Measurements from ENCODE around the gene TMEM207.
"Not testable (repeated sequence)": the region's sequence is repeated elsewhere in the genome, so short reads cannot be mapped to it uniquely, and the experiment has no call there.

The TMEM207 gene

GRCh38 chr3:190449801-190450200 lies at the start of gene TMEM207:
Gene TMEM207, minus strand, starts transcription at chr3:190449901. Its CDS starts 92 bp downstream, at chr3:190449809.
- no peak for FAIRE-seq

GRCh38 chr3:190499122-190499521 lies 49.4 kb upstream of the TMEM207 start:
- FAIRE-seq, result no peak

GRCh38 chr3:190498293-190498692 lies 48.6 kb upstream of the TMEM207 start:
- FAIRE-seq, result no peak

- FAIRE-seq, result no peak
Observed at GRCh38 chr3:190497811-190498210, 48.1 kb upstream of the TMEM207 start.

- FAIRE-seq, result no peak
Observed at GRCh38 chr3:190496859-190497258, 47.2 kb upstream of the TMEM207 start.

- FAIRE-seq, result no peak
Observed at GRCh38 chr3:190495796-190496195, 46.1 kb upstream of the TMEM207 start.

- FAIRE-seq, result no peak
Observed at GRCh38 chr3:190495354-190495753, 45.7 kb upstream of the TMEM207 start.

GRCh38 chr3:190494907-190495306 lies 45.2 kb upstream of the TMEM207 start:
- no peak for FAIRE-seq

GRCh38 chr3:190492966-190493365 lies 43.3 kb upstream of the TMEM207 start:
- FAIRE-seq, result no peak

GRCh38 chr3:190492129-190492528 lies 42.4 kb upstream of the TMEM207 start:
- FAIRE-seq, result no peak

- no peak for FAIRE-seq
Observed at GRCh38 chr3:190491533-190492054, 41.9 kb upstream of the TMEM207 start.

- no peak for FAIRE-seq
Observed at GRCh38 chr3:190486908-190487607, 37.4 kb upstream of the TMEM207 start.

- FAIRE-seq, result no peak
Observed at GRCh38 chr3:190486533-190486864, 36.8 kb upstream of the TMEM207 start.

GRCh38 chr3:190485830-190486532 lies 36.3 kb upstream of the TMEM207 start:
- peak; percentile 48 for FAIRE-seq

GRCh38 chr3:190481779-190482178 lies 32.1 kb upstream of the TMEM207 start:
- FAIRE-seq, result no peak

- FAIRE-seq, result not testable (repeated sequence)
Observed at GRCh38 chr3:190473261-190473660, 23.6 kb upstream of the TMEM207 start.

GRCh38 chr3:190467922-190468321 lies 18.2 kb upstream of the TMEM207 start:
- no peak for FAIRE-seq

- no peak for FAIRE-seq
Observed at GRCh38 chr3:190458040-190458439, 8.3 kb upstream of the TMEM207 start.

GRCh38 chr3:190456770-190457169 lies 7.1 kb upstream of the TMEM207 start:
- no peak for FAIRE-seq

- no peak for FAIRE-seq
Observed at GRCh38 chr3:190455828-190456227, 6.1 kb upstream of the TMEM207 start.

- no peak for FAIRE-seq
Observed at GRCh38 chr3:190448256-190448655, 1.4 kb downstream of the TMEM207 start.

- no peak for FAIRE-seq
Observed at GRCh38 chr3:190446573-190447279, 3.0 kb downstream of the TMEM207 start.

GRCh38 chr3:190444576-190445145 lies 5.0 kb downstream of the TMEM207 start:
- no peak for FAIRE-seq
